Activated CD4-positive, alpha-beta T cell treated with anti-CD3 and anti-CD28 coated beads for 24 hours (primary cell): ENCODE measurements around the gene ENO2.

Source experiments
- DNase-seq, 2 donors: peaks; one replicate each; pipeline ENCODE4 v3.0.0-alpha.2; 2020; ENCODE audit warnings: low read depth in 2 of 2

ENO2 gene

GRCh38 chr12:6948873-6949594 is 34.7 kb downstream of the ENO2 start:
- DNase-seq, result no peak

GRCh38 chr12:6950401-6950801 is 36.0 kb downstream of the ENO2 start:
- no peak for DNase-seq

GRCh38 chr12:6950811-6951540 is 36.6 kb downstream of the ENO2 start, which contains the start of gene PTPN6:
PTPN6 (plus strand) TSS chr12:6951356; CDS start chr12:6951513, 157 bp downstream.
- no peak for DNase-seq

- DNase-seq, result no peak
Observed at GRCh38 chr12:6951551-6952120, 37.3 kb downstream of the ENO2 start.

- DNase-seq, result no peak
Observed at GRCh38 chr12:6952121-6952862, 37.9 kb downstream of the ENO2 start.

DNA sequence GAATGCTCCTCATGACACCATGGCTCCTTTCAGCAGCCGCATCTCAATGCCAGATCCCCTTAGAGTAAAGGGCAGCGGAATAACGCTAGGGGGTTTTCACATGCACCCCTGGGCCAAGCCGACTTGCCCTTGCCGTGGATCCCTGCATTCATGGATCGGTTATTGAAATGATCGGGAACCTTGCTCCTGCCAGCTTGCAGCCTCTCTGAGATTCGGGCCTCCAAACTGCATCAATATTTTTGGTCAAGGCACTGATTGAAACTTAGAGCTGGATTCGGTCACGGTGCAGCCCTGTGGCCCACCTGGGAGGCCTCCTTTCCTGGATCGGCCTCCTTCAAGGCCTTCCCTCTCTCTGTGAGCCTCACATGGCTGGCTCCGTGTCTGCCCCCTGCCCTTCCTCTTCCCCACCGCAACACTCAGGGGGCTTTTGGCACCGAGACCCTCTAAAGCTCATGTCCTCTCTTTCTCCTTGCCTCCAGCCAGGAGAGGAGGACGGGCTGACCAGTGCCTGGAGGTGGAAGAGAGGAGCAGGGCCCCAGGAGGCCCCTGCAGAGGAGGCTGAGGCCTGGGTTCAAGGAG is 38.6 kb downstream of the ENO2 start:
- no peak for DNase-seq

DNA sequence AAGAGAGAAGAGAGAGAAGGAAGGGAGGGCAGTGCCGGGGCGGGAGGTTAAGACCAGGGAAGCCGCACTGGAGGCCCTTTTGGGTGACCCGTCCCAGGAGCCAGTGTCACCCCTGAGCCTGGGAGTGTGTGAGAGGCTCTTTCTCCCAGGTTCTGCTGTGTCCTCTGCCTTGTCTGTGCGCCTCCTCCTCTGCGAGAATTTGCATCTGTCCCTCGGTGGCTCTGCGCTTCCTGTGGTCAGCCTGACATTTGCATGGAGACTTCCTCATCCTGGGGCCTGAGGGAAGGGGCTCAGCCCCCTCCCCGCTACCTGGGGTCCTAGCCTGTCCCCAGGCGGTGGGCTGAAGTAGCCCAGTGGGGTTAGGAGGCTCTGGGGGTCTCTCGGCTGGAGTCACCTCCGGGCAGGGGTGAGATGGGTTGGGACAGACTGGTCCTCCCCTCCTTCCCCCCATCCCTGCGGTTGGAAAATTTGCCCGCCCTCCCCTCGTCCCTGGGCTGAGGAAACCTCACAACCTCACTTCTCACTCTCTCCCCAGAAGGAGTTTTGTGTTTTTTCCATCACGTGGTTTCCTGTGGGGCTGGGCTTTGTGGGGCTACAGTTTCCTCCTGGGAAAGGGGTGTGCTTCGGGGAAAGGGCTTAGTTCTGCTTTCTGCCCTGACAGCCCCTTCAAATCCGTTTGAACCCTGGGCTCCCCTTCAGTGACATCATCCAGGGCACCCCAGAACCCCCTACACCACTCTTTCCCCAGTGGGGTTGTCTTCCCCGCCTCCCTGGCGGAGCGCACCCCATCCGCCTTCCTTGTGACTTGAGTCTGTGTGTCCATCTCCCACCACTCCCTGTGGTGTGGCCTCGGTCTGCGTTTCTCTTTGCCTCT is 39.3 kb downstream of the ENO2 start:
- DNase-seq, result peak in 1 of 2 donors; percentile 75

GRCh38 chr12:6954316-6955107 is 40.1 kb downstream of the ENO2 start:
- DNase-seq, result no peak

DNA sequence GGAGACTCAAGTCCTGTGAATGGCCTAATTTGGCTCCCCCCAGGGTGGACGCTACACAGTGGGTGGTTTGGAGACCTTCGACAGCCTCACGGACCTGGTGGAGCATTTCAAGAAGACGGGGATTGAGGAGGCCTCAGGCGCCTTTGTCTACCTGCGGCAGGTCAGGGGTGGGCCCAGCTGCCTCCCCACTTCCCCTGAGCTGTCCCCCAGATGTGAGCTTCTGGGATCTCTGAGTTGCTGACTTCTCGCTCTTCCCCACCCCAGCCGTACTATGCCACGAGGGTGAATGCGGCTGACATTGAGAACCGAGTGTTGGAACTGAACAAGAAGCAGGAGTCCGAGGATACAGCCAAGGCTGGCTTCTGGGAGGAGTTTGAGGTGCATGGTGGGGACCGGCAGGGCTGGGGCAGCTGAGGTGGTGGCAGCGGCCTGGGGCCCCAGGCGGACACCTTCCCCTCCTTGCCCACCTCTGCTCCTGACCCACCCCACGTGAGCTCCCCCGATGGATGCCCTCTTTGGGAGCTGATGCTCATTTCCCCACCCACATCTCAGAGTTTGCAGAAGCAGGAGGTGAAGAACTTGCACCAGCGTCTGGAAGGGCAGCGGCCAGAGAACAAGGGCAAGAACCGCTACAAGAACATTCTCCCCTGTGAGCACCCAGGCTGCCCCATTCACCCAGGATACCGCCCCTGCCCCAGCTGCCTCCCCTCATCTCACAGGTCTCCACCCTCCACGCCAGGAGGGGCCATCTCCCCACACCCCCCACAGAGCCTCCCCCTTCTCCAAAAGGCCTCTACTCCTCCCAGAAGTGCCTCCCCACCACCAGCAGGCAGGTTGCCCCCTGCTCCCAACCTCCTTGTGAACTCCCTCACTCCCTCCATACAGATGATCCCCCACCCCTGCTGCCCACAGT is 41.0 kb downstream of the ENO2 start:
- DNase-seq, result no peak

DNA sequence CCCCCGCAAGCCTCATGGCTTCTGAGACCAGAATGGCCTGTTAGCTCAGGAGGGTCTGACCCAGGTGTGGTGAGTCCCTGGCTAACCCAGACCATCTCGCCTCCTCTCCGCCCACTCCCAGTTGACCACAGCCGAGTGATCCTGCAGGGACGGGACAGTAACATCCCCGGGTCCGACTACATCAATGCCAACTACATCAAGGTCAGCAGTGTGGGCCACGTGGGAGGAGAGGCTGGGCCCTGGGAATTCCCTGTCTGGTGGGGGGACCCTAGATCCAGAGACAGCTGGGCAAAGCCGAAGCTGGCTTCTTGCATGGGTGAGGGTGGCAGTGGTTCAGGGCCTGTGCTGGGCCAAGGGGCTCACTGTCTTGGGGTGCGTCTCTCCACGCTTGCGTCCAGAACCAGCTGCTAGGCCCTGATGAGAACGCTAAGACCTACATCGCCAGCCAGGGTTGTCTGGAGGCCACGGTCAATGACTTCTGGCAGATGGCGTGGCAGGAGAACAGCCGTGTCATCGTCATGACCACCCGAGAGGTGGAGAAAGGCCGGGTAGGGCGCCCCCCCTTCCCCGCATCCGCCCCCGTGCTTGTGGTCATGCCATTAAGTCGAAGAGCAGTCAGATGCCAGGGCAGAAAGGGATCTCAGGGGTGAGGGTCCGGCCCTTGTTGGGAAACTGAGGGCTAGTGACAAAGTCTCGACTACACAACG is 41.8 kb downstream of the ENO2 start:
- DNase-seq, result no peak

GRCh38 chr12:6957151-6957701 is 42.8 kb downstream of the ENO2 start:
- DNase-seq, result no peak

GRCh38 chr12:6957741-6958608 is 43.6 kb downstream of the ENO2 start:
- DNase-seq, result no peak

GRCh38 chr12:6958609-6959057 is 44.3 kb downstream of the ENO2 start:
- DNase-seq, result no peak

DNA sequence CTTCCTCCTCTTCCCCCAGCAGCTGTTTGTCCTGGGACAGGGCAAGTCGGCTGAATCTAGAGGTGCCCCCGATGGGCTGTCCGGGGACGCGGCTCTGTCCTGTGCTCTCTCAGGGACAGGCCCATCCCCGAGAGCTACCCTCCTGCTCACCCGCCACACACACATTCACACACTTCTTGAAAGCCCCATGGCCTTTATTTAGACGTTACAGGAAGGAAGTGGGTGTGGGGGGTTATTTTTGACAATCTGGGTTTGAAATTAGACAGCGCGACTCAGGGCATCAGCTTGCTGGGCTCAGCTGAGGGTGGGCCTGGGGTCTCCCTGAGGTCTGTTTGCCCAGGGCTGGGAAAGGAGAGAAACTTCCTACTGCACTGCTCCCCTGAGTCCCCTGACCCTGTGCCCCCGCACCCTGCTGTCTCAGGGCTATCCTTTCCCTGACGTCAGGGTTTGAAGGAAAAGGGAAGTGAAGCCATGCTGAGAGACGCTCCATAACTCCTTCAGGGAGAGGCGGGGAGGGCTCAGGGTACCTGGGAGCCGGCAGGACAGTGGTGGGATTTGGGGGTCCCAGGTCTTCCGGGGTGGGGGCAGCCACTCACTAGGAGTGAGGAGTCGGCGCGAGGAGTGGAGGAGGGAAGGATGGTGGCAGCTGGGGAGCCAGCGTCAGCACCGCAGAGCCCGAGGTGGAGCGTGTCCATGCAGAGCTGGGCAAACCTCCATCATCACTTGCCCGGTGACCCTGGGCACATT is 44.9 kb downstream of the ENO2 start:
- DNase-seq, result no peak

GRCh38 chr12:6959805-6960592 is 45.6 kb downstream of the ENO2 start:
- no peak for DNase-seq
